SK-MEL-5 (cell line): ENCODE data around the gene SLC6A3. TPM values are rescaled to one million over a fixed set of nuclear protein-coding genes. Genes with fewer than 3 reads are reported as not detected.

Source experiments
- DNase-seq: peaks from one replicate; pipeline ENCODE4 v3.0.0-alpha.2; 2016; ENCODE audit warnings: low read depth, low spot score
- in situ Hi-C: cut with HindIII; loops from 2 replicates; pipeline ENCODE4 v1.10.0; 2016; ENCODE audit warnings: low sequenced_read_pairs, high pct_unique_total_duplicates, low pct_unique_long_range_greater_than_20kb
- total RNA-seq: library from RNA; depleted of rRNA; stranded (reverse); fragments of >200 nt; shearing (Covaris generic); gene quantifications from 2 replicates; pipeline ENCODE4 v1.2.3, GENCODE V29; 2014

Gene SLC6A3
- total RNA-seq, 1 experiment from 2014 or later: not detected

DNA sequence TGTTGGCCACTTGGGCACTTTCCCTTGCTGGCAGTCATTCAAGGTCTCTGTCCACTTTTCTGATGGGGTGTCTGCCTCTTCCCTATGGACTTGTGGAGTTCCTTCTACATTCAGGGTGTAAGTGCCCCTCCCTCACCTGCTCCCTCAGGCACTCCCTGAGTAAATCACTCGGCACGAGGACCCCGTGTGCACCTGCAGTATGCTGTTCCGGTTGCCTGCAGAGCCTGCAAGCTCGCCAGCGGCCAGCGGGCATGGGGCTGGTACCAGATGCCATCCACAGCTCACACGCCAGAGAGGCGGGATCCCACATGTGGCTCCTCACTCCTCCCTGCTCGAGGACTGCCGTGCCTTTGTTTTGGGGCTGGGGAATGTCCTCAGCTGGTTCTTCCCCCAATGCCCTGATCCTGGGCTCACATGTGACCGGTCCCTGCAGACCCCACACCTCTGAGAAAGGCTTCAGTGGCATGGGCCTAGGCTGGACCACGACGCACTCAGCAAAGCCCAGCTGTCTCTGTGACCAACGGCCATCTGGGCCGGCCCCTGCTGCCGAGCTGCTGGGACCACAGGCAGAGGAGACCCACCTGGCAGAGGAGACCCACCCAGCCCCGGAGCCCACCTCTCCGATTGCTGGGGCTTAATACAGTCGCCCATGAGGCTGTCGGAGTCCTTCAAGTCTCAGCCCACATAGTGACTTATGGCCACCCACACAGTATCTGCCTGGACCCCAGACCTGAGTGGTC, 54.2 kb downstream of the SLC6A3 start:
- DNase-seq: no peak
- in situ Hi-C loops: no loop called here

DNA sequence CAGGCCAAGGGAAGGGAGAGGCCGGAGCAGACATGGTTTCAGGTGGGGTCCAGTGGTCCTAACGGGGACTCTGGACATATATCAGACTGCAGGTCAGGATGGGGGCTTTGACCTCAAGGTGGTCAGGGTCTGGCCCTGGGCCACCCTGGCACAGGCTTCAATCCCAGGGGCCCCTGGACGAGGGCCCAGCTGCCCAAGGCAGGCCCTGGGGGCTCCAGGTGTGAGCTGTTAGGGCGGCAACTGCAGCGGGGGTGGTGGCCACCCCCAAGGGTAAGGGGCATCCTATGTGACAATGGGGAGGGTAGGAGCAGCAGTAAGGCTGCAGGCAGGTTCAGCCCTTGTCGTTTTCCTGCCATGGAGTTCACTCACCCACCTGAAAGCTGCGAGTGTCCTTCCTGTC, 54.9 kb downstream of the SLC6A3 start:
- in situ Hi-C loops: no loop called here
- DNase-seq: no peak

DNA sequence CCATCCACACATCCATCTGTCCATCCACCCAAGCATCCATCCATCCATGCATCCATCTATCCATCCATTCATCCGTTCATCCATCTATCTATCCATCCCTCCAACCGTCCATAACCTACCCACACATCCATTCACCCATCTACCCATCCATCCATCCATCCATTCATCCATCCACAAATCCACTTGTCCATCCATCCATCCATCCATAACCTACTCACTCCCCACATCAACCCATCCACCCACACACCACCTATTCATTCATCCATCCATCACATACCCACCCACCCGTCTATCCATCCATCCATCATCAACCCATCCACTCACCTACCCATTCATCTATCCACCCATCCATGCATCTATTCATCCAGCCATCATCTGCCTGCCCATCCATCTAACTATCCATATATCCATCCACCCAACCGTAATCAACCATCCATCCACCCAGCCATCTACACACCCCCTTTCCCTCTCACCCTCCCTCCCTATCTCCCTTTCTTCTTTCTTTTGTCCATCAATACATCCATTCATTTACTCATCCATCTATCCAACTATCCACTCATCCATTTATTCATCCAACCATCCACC, 56.8 kb downstream of the SLC6A3 start:
- no peak for DNase-seq
- in situ Hi-C loops: no loop called here

DNA sequence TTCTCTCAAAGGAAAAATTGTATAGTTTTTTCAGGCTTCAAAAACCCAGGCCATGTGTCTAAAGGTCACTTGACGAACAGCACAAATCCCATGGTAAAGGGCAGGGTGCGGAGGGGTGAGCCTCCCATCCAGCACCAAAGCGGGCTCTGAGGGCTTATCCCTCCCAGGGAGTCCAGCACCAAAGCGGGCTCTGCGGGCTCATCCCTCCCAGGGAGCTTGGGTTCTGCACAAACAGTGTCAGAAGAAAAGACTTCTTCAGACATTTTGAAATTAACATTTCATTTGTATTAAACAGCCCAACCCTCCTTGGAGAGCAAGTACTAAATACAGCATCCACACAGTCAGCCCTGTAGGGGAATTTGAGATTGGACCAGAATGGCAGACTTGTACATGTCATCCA, 57.4 kb downstream of the SLC6A3 start:
- DNase-seq: no peak
- in situ Hi-C loops: no loop called here

DNA sequence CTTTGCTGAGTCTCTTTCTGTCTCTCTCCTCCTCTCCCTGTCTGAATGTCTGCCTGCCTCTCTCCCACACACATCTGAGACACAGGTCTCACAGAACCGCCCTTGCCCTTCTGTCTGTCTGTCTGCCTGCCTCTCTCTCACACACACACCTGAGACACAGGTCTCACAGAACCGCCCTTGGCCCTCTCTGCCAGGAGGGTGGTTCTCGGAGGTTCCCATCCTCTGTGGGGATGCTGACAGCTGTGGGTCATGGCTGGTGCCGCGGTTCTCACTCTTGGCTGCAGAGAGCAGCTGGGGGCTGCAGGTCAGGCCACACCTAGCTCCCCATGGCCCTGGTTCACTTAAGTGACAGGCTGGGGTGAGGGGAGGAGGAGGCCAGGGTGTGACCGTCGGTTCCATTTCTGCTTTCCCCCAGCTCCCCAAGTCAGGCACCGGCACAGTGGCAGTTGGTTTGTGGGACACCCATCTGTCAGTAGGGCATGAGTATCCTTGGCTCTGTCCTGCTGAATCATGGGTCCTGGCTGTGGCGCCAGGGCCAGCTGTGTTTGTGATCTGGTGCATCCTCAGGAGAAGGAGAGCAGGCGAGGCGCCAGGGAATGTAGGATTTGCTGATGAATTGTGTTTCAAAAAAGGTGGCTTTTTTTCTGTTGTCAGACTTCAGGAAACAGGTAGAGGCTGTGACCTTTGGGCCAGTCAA, 58.0 kb downstream of the SLC6A3 start:
- in situ Hi-C loops: no loop called here
- no peak for DNase-seq

DNA sequence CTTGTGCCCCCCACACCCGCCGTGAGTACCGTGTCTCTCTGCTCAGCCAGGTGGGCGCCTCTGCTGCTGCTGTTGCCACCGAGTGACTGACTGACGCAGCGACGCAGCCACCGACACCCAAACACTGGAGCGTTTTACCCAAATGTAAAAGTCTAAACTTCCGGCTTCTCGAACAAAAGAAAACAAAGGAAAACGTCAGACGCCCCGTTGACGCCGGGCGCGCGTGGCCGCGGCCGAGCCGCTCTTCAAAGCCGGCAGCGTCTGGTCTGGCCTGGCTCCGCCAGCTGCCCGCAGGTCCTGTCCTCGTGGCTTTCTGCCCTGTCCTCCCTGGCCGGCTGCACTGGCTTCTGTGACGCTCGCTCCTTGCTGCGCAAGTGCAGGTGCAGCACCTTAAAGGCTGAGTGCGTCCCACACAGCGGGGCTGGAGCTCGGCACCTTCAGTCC, 58.9 kb downstream of the SLC6A3 start:
- no peak for DNase-seq
- in situ Hi-C loops: no loop called here

DNA sequence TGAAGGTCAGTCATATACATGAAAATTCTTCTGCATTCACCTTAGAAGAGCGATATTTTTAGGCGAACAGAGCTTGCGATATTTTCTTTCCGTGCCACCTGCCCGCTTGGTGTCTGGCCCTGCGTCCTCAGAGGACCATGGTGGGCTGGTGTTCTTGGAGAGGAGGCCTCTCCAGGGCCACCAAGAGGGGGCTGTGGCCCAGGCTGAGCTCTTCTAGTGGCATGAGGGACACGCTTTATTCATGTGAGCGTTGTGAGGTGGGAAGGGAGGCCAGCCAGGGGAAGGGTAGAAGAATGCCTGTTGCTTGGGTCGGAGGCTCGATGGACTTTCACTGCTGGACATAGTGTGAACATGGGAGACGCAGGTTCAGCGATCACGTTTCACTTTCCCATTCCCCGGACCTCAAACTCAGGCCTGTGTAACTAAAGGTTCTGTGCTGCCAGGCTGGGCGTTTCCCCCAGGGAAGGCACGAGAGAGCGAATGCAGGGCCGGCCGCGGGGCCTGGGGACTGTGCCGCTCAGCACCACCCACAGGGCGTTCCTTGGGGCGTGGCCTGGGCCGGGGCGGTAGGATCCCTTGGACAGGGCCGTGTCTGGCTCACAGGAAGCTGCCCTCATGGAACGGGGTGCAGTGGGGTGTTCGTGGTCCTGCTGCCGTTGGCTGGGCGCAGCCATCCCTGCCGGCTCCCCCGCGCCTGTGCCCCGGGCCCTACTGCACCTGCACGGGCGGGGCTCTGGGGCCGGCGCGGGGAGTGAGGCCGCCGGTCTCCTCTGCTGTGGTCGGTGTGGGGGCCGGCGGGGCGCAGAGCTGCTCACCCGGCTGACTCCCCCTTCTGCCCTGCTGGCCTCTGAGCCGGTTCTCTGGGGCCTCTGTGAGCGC, 59.6 kb downstream of the SLC6A3 start:
- DNase-seq: peak; percentile 66
- in situ Hi-C loops: no loop called here

DNA sequence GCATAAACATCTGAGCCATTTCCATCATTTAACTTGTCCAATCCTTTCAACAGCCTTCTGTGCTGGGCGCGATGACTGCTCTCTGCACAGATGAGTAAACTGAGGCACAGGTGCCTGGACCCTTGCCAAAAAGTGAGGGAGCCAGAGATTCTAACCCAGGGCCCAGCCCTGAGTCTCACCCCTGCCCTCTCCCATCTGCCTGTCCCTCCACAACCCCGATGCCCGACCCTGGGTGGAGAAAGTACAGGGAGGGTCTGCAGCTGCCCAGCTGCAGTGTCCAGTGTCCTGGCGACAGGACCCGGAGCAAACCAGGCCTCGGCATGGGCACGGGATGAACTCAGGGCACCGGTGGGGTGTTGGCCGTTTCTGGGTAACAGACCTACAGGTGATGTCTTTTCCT, 60.7 kb downstream of the SLC6A3 start:
- no peak for DNase-seq
- in situ Hi-C loops: no loop called here

DNA sequence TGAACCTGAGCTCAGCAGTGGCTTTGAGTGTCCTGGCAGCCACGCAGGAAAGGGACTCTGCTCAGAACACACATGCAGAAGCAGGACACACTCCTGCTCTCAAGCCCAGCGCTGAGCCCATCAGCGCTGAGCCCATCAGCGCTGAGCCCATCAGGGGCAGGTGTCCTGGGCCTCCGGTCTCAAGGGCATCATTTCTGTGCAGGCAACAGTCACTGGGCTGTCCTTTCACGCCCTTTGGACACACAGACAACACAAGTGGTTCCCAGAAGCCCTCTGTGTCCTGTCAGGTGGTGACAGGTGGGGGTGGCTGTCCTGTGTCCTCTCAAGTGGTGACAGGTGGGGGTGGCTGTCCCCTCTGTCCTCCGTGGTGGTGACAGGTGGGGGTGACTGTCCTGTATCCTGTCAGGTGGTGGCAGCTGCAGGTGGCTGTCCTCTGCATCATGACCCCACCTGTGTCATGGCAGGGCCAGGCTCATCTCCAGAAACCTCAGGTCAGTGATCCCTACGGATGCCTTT, 61.3 kb downstream of the SLC6A3 start:
- in situ Hi-C loops: no loop called here

DNA sequence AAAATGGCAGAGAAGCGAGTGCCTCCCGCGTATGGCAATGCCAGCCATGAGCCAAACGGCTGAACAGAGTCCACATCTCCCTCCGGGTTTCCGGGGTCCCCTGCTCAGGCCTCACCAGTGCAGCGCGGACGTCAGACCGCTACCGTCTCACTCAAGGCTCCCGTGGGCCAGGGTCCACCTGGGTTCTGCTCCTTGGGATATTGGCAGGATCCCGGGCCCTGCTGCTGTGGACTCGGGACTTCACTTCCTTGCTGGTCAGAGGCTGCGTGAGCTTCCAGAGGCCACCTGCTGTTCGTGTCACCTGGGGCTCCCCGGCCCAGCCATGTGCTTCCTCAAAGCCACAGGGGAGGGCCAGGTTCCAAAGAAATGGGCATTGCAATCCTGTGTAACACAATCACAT, 61.9 kb downstream of the SLC6A3 start:
- no peak for DNase-seq
- in situ Hi-C loops: no loop called here

More for the DNA sequence above, 61.3 kb downstream of the SLC6A3 start:
- DNase-seq: no peak

DNA sequence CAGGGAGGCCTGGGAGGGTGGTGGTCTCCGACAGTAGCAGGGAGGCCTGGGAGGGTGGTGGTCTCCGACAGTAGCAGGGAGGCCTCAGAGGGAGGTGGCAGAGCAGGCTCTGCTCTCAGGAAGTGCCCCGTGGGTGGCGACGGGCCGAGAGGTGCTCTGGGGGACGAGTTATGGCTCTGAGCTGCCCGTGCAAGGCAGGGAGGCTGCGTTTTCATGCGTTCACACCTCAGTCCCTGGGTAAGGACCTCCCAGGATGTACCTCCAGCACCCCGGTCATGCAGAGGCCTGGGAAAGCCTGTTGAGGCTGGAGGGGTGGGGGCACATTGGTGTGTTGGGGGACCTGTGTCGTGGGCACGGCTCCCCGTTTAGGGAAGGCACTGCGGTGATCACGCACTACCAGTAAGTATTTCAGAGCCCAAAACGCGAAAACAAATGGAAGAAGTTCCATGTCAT, 63.0 kb downstream of the SLC6A3 start:
- in situ Hi-C loops: no loop called here
- no peak for DNase-seq

DNA sequence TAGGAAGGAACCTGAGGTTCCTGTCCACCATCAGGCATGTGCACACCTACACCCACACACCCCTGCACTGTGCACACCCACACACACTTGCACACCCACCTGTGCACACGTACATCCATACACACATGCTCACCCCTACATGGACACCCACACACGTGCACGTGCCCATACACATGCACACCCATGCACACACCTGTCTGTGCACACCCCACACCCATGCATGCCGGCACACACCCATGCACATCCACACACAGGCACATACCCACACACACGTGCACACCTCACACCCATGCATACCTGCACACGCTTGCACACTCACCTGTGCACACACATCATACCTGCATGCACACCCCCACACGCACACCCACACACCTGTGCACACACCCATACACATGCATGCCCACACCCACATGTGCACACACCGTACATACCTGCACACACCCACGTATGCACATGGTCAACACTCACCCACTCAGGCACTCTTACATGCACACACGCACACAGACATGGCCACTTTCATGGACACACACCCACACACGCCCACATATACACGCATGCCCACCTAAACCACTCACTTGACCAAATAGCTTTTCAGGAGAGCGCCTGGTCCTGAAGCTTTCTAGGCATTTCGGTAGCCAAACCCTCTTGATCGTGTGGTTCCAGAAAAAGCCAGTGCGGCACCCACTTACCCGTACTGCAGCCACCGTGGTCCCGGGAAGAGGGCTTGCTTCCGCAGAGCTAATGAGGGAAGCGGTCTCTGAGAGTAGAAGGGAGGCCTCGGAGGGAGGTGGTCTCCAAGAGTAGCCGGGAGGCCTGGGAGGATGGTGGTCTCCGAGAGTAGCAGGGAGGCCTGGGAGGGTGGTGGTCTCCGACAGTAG, 63.6 kb downstream of the SLC6A3 start:
- no peak for DNase-seq
- in situ Hi-C loops: no loop called here

DNA sequence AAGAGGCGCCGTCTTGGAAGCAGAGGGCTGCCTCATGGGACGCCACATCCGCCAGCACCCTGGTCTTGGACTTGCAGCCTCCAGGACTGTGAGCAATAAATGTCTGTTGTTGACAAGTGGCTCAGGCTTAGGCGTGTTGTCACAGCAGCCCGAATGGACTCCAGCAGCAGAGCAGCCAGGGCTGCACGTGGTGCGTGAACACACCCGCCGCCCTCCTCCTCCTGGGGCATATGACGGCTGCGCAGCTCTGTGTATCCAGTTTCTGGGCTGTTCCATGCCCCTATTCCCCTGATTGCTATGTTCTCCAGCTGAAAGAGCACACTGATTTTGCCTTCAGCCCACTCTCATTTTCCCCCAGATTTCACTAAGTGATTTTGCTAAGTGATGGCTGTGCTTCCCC, 64.3 kb downstream of the SLC6A3 start:
- no peak for DNase-seq
- in situ Hi-C loops: no loop called here

DNA sequence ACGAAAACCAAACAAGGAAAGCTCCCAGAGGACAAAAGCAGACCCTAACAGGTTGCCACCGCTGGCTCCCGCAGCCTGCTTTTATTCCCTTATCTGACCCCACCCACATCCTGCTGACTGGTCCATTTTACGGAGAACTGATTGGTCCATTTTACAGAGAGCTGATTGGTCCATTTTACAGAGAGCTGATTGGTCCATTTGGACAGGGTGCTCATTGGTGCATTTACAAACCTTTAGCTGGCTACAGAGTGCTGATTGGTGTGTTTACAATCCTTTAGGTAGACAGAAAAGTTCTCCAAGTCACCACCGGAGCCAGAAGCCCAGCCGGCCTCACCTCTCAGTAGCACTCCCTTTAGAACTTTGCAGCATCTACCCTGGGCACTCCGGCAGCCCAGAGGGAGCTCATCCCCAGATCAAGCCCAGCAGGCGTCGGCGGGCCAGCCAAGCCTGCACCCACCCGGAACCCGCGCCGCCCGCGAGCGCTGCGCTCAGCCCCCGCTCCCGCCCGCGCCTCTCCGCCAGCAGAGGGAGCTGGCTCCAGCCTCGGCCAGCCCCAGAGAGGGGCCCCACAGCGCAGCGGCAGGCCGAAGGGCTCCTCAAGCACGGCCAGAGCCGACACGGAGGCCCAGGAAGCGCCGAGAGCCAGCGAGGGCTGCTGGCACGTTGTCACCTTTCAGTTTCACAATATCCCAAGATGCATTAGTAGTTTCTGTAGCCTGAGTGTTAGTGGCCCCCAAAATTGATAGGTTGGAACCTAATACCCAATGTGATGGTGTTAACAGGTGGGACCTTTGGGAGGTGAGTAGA, 65.0 kb downstream of the SLC6A3 start:
- in situ Hi-C loops: no loop called here
- DNase-seq: peak; percentile 50

DNA sequence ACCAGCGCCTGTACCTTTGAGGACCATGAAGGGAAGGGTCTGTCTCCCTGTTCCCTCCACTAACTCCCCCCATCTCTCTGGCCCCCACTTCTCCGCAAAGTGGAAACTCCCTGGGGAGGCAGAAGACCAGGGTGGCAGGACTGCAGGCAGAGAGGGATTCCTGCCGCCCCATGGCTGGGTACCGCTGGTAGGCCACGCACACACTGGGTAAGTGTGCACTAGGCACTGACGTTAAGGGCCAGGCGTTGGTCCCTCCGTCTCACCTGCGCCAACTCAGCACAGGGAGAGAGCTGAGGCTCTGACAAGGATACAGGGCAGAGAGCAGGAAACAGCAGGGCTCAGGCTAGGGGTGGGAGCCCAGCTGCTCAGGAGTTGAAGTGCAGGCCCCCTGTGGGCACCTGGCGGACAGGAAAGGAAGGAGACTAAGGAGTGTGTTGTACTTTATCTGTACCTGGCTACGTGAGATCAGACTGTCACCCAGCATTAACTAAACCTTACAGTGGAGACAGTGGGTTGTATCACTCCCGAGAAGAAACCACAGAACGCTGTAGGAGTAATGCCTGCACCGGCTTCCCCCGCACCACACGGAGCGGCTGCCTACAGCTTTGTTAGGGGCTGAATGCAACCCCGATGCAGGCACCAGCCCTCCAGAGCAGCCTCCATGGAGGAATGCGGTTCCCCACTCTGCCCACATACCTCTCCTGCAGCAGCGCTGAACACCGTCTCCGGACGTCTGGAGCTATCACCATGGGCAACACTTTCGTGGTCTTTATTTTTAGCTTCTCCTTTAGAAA, 66.2 kb downstream of the SLC6A3 start:
- in situ Hi-C loops: no loop called here
- no peak for DNase-seq
